HG03064 (cell line): ENCODE measurements around the gene FGFR4.

Source experiments
- ATAC-seq: cut with Tn5 transposase; IDR thresholded peaks from one replicate; pipeline ENCODE4 v1.9.1; 2021; ENCODE audit warnings: low read depth; ENCODE audit not compliant: unreplicated experiment

The FGFR4 gene

GRCh38 chr5:177099422-177100093, 12.8 kb downstream of the FGFR4 start:
- ATAC-seq = no peak

GRCh38 chr5:177100714-177101121, 14.0 kb downstream of the FGFR4 start:
- ATAC-seq = no peak

DNA sequence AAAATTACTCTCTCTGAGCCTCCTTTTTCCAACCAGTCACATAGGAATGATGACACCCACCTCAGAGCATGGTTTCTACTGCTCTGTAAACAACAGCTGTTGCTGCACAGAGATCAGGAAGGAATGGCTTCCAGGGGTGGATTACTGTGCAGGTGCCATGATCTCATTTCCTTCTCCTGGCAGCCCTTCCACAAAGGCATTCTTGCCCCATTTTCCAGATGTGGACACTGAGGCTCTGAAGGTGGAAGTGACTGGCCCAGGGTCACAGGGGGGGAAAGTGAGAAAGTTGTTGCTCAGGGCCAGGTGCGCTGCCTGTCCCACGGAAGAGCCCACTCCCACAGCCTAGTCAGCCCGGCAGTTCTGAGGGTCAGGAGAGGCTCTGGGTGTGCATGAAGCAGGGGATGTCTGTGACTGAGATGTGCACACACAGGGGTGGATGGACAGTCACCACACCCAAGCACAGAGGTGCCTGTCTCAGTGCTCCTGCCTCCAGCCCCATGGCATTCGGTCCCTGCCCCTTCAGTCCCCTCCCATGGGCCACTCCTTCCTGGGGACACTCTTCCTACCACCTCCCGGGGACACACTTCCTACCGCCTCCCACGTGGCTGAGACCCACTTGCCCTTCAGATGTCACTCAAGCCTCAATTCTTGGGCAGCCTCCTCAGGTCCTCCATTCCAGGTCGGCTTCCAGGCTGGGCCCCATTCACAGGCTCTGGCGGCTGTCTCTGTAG, 17.0 kb downstream of the FGFR4 start:
- no peak for ATAC-seq

- no peak for ATAC-seq
These were observed 19.2 kb downstream of the FGFR4 start for GRCh38 chr5:177105691-177106476.

GRCh38 chr5:177107159-177107558, 20.4 kb downstream of the FGFR4 start:
- no peak for ATAC-seq

- no peak for ATAC-seq
These were observed 23.1 kb downstream of the FGFR4 start for GRCh38 chr5:177109810-177110209.

DNA sequence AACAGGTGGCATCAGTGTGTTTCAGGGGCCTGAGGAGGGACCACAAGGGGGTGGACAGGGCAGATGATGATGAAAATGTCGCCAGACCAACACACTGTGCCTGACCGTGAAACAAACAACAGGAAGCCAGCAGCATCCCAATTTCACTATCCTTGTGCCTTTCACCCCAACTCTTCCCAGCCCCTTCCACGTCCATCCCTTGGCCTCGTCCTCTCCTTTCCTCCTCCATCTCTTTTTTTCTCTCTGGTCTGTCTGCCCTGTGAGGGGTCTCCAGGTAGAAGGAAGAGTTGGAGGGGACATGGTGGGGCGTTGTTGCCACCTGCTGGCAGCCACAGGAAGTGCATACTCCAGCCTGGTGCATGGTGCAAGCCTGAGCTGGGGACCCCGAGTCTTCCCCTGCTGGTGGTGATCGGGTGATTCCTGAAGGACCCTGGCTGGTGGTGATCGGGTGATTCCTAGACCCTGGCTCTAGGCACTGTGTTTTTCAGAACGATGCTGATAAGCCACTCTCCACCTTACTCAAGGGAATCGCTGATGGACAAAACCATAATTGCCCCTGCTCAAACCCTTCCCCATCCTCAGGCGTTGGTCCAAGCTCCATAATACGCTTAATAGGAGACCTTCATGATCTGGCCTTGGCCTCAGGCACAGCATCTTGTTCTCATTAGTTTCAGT, 25.1 kb downstream of the FGFR4 start:
- no peak for ATAC-seq

GRCh38 chr5:177112589-177113220, 26.0 kb downstream of the FGFR4 start:
- ATAC-seq = no peak

DNA sequence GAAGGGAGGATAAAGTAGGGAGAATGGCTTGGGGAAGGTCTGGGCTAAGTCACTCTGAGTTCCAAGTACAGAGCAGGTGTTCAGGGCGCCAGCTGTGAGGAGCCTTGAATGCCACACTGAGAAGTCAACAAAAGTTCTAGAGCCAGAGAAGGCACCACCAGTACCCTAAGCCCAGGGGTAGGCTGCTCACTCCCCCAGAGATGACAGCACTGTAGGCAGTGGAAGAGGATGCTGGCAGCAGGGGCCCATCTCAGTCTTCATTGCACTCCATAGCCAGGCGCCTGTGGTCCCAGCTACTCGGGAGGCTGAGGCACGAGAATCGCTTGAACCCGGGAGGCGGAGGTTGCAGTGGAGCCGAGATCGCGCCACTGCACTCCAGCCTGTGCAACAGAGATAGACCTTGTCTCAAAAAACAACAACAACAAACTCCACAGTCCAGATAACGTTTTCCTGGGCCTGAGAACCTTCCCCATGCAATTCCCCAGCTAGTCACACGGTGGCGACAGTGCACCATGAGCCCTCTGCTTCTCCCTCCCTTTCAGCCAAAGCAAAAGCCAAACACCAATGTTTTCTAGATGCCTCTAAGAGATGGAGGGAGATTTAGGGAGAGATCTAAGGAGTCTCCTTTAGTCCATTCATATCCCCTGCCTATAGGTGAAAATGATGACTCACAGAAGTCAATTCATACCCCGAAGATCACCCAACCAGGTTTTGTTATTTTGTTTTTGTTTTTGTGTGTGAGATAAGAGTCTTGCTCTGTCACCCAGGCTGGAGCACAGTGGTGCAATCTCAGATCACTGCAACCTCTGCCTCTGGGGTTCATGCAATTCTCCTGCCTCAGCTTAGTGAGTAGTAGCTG, 27.1 kb downstream of the FGFR4 start:
- ATAC-seq = no peak

DNA sequence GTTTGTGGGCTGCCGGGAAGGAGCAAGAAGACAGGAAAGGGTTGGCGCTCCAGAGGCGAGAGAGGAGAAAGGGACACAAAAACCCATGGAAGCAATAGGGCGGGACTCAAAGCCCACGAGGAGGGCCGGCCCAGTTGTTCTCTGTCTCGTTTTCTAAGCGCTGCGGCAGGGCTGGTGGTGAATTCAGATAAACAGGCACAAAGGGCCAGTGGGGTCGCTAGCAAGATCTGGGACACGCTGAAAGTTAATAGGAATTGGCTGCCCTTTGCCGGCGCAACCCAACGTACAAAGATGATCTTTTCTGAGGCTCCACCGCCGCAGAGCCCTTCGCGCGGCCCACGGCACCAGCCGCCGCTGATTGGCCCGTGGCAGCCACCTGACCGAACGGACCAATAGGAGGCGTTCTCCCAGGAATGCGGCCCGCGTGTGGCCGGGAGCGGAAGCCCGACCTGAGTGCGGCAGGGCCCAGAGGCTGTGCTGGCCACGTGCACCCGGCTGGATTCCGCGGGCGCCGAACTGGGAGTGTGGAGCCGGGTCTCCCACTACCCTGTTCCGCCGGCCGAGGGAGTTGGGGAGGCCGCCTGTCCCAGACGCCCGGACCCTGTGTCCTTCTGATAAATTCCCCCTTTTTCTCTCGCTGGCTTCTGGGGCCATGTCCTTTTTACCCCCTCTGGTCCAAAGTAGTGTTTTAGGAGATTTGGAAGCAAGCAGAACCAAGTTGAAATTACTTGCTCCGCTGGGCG, 30.1 kb downstream of the FGFR4 start:
- ATAC-seq = no peak

DNA sequence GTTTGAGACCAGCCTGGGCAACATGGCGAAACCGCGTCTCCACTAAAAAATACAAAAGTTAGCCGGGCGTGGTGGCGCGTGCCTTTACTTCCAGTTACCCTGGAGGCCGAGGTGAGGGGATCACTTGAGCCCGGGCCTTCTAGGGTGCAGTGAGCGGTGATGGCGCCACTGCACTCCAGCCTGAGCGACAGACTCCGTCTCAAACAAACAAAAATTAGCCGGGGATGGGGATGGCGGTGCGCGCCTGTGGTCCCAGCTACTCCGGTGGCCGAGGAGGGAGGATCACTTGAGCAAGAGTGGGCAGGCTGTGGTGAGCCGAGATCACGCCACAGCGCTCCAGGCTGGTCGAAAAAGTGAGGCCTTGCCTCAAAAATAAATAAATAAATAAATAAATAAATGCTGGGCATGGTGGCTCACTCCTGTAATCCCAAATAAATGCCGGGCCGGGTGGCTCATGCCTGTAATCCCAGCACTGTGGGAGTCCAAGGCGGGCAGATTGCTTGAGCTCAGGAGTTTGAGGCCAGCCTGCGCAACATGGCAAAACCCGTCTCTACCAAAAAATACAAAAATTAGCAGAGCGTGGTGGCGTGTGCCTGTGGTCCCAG, 30.8 kb downstream of the FGFR4 start:
- no peak for ATAC-seq

DNA sequence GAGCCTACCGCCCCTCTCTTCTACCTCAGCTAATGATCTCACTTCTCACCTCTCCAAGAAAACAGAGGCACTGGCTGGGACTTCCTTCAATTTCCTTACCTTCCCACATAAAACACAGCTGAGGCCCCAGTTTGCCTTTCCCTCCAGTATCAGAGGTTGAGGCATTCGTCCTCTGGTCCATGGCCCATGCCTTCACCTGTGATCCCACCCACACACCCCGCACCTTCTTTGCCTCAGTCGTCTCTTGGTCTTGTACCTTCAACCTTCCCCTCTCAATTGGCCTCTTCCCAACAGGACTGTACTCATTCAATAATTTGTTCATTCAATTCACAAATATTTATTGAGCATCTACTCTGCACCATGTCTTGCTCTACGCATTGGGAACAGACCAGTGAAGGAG, 35.9 kb downstream of the FGFR4 start:
- no peak for ATAC-seq

- ATAC-seq = peak; percentile 54
These were observed 37.2 kb downstream of the FGFR4 start for GRCh38 chr5:177123789-177124485.

- peak; percentile 67 for ATAC-seq
These were observed 37.8 kb downstream of the FGFR4 start for GRCh38 chr5:177124486-177124991.

- ATAC-seq = no peak
These were observed 40.1 kb downstream of the FGFR4 start for GRCh38 chr5:177126771-177127170.

DNA sequence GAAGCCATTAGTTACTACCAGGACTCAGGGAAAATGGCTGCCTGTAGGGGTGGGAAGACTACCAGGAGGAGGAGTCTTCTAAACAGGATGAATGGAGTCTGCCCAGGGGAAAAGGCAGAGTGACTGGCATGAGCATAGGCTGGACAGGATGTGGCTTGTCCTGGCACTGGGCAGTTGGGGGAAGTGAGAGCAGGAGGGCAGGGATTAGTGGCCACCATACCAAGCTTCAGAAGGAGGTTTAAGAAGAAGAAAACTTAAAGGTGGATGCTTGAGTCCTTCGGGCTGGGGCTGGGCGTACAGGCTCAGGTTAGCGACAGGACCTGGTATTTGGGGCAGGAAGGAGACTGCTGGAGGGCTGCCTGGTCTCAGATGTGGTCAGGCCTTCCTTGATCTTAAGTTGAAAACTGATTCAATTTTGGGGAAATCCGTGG, 41.9 kb downstream of the FGFR4 start:
- no peak for ATAC-seq

DNA sequence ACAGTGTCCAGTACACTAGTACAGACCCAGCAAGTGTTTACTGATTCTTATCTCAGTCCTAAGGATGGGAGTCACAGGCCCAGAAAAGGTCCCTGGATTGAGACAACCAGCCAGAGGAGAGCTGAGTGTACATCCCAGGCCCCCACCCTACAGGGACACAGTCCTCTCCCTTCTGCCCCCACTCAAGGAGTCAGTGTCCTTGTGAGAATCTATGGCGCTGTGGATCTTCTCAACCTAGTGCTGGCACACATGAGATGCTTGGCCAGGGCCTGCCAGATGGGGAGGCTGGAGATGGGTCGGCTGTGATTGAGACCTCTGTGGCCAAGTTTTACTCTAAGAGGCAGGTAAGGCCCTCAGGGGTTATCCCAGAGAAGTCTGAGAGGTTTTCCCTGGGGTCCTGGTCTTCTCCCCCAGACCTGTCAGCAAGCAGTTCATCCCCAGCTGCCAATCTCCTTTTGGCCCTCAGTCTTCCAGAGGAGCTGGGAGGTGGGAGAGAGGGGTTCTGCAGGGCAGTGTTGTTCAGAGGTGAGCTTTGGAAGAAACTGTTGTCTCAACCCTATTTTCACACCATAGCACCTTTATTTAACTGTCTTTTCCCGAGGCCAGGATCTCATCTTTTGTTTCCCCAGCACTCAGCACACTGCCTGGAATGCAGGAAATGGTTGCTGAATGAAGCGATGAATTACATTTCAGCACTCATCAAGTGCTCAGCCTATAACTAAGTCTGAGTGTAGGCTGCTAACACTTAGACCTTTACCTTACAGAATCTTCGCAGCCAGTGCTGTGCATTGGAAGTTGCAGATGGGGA, 43.7 kb downstream of the FGFR4 start:
- no peak for ATAC-seq
